IMR-90 (cell line): ENCODE measurements around the gene SURF6. TPM values are rescaled to one million over a fixed set of nuclear protein-coding genes. Genes with fewer than 3 reads are reported as not detected.

Source experiments
- ATAC-seq: fragments of 200-7000 bp; cut with Tn5 transposase; 2 replicates; pipeline ENCODE4 v1.9.1; 2020; ENCODE audit warnings: low read depth, mild to moderate bottlenecking, moderate library complexity
- BruUV-seq: library from RNA; stranded (reverse); fragments of 400-500 nt; replicated peaks from 2 replicates; lab custom pipeline; 2021; lab: Mats Ljungman, UMichigan
- CTCF ChIA-PET: fragments of 300-600 bp; formaldehyde crosslinking; extraction: SDS; loops from one replicate; lab custom pipeline; 2021; ENCODE audit warnings: antibody characterized with exemption; lab: Yijun Ruan, JAX
- POLR2A ChIA-PET: fragments of 300-600 bp; sonication (Branson Sonifier 250); formaldehyde crosslinking; loops from one replicate; lab custom pipeline; 2022; ENCODE audit warnings: antibody characterized with exemption; ENCODE audit not compliant: unreplicated experiment; lab: Charles Lee
- DNase-seq: peaks from one replicate; pipeline ENCODE4 v3.0.0; 2013
- H2AFZ ChIP-seq: replicated peaks from 2 replicates; pipeline ENCODE3; 2013; ENCODE audit warnings: low read length, mild to moderate bottlenecking; ENCODE audit not compliant: poor library complexity
- H2AK5ac ChIP-seq: 2 replicates; pipeline ENCODE4 v1.6.1; 2013; ENCODE audit warnings: low read depth, low read length, inconsistent platforms
- H2AK9ac ChIP-seq: replicated peaks from 2 replicates; pipeline ENCODE3; 2013; ENCODE audit warnings: mild to moderate bottlenecking, low read depth, low read length, moderate library complexity; ENCODE audit not compliant: poor library complexity
- H2BK120ac ChIP-seq: 2 replicates; pipeline ENCODE4 v1.6.1; 2013; ENCODE audit warnings: low read depth, low read length, inconsistent platforms
- H2BK15ac ChIP-seq: 3 replicates; pipeline ENCODE4 v1.6.1; 2013; ENCODE audit warnings: low read depth, low read length, inconsistent platforms
- H2BK20ac ChIP-seq: 2 replicates; pipeline ENCODE4 v1.6.1; 2013; ENCODE audit warnings: low read depth, mild to moderate bottlenecking, inconsistent platforms, low read length, moderate library complexity
- H2BK5ac ChIP-seq: 2 replicates; pipeline ENCODE4 v1.6.1; 2013; ENCODE audit warnings: mild to moderate bottlenecking, low read depth, low read length, inconsistent platforms; ENCODE audit not compliant: poor library complexity, severe bottlenecking
- H3K14ac ChIP-seq: replicated peaks from 2 replicates; pipeline ENCODE4 v1.6.1; 2013; ENCODE audit warnings: low read depth, low read length, inconsistent platforms
- H3K18ac ChIP-seq: 2 replicates; pipeline ENCODE4 v1.6.1; 2013; ENCODE audit warnings: low read depth, low read length, control low read depth
- H3K23ac ChIP-seq: 2 replicates; pipeline ENCODE4 v1.6.1; 2013; ENCODE audit warnings: low read depth, low read length, inconsistent platforms
- H3K27ac ChIP-seq: 2 replicates; pipeline ENCODE4 v1.5.1; 2013; ENCODE audit warnings: mild to moderate bottlenecking, control low read depth, low read length; ENCODE audit not compliant: insufficient read depth
- H3K27me3 ChIP-seq: 2 replicates; pipeline ENCODE4 v1.6.1; 2013; ENCODE audit warnings: low read length; ENCODE audit not compliant: control insufficient read depth, insufficient read depth
- H3K36me3 ChIP-seq: 2 replicates; pipeline ENCODE4 v1.6.1; 2013; ENCODE audit warnings: low read length, mixed read lengths; ENCODE audit not compliant: control insufficient read depth, insufficient read depth
- H3K4ac ChIP-seq: 2 replicates; pipeline ENCODE4 v1.6.1; 2013; ENCODE audit warnings: low read depth, low read length, inconsistent platforms
- H3K4me1 ChIP-seq: 2 replicates; pipeline ENCODE4 v1.6.1; 2013; ENCODE audit warnings: low read length, mixed read lengths; ENCODE audit not compliant: control insufficient read depth, insufficient read depth
- H3K4me2 ChIP-seq: 2 replicates; pipeline ENCODE4 v1.6.1; 2013; ENCODE audit warnings: low read depth, mild to moderate bottlenecking, control low read depth, low read length, moderate library complexity
- H3K4me3 ChIP-seq: 2 replicates; pipeline ENCODE4 v1.5.1; 2013; ENCODE audit warnings: low read depth, mild to moderate bottlenecking, control low read depth, low read length, moderate library complexity; ENCODE audit not compliant: insufficient read depth
- H3K56ac ChIP-seq: 2 replicates; pipeline ENCODE4 v1.6.1; 2013; ENCODE audit warnings: low read length, inconsistent platforms; ENCODE audit not compliant: insufficient read depth; ENCODE audit errors: extremely low read depth
- H3K79me1 ChIP-seq, 2 experiments: 2 replicates each; pipeline ENCODE4 v1.6.1; 2013; ENCODE audit warnings: low read length in 2 of 2, inconsistent platforms in 1 of 2, low read depth in 1 of 2
- H3K9ac ChIP-seq: 2 replicates; pipeline ENCODE4 v1.6.1; 2013; ENCODE audit warnings: low read depth, low read length, control low read depth
- H3K9me1 ChIP-seq: 2 replicates; pipeline ENCODE4 v1.6.1; 2013; ENCODE audit warnings: low read length, inconsistent platforms; ENCODE audit not compliant: insufficient read depth
- H3K9me3 ChIP-seq: 2 replicates; pipeline ENCODE4 v1.6.1; 2013; ENCODE audit warnings: low read length; ENCODE audit not compliant: control insufficient read depth, insufficient read depth
- H4K20me1 ChIP-seq: 2 replicates; pipeline ENCODE4 v1.6.1; 2013; ENCODE audit warnings: low read length, inconsistent platforms; ENCODE audit not compliant: insufficient read depth
- H4K5ac ChIP-seq: 2 replicates; pipeline ENCODE4 v1.6.1; 2013; ENCODE audit warnings: mild to moderate bottlenecking, low read depth, low read length, control low read depth
- H4K8ac ChIP-seq, 2 experiments: 2 replicates each; pipeline ENCODE4 v1.6.1; 2013; ENCODE audit warnings: low read depth in 2 of 2, low read length in 2 of 2, control low read depth in 1 of 2, inconsistent platforms in 1 of 2
- H4K91ac ChIP-seq: 2 replicates; pipeline ENCODE4 v1.6.1; 2013; ENCODE audit warnings: low read depth, low read length, inconsistent platforms; ENCODE audit not compliant: insufficient read depth
- BHLHE40 ChIP-seq: fragments of 150-350 bp; IDR thresholded peaks from 2 replicates; pipeline ENCODE4 v1.6.1; 2016; ENCODE audit warnings: mild to moderate bottlenecking, low read depth, low read length
- CEBPB ChIP-seq: IDR thresholded peaks from 2 replicates; pipeline ENCODE4 v1.6.1; 2012; ENCODE audit warnings: low read depth, low read length, improper control_type of control experiment
- CHD1 ChIP-seq: IDR thresholded peaks from 2 replicates; pipeline ENCODE4 v1.6.1; 2012; ENCODE audit warnings: low read depth, low read length, improper control_type of control experiment
- FOS ChIP-seq: fragments of 150-350 bp; IDR thresholded peaks from 2 replicates; pipeline ENCODE4 v1.6.1; 2016; ENCODE audit warnings: low read depth, low read length
- MXI1 ChIP-seq: IDR thresholded peaks from 2 replicates; pipeline ENCODE4 v1.6.1; 2012; ENCODE audit warnings: low read depth, mild to moderate bottlenecking, low read length, moderate library complexity, borderline replicate concordance
- NFE2L2 ChIP-seq: fragments of 150-350 bp; IDR thresholded peaks from 2 replicates; pipeline ENCODE4 v1.6.1; 2016; ENCODE audit warnings: low read depth, mild to moderate bottlenecking, low read length
- POLR2A ChIP-seq: IDR thresholded peaks from 2 replicates; pipeline ENCODE4 v1.6.1; 2012; ENCODE audit warnings: mild to moderate bottlenecking, low read depth, low read length
- RAD21 ChIP-seq: IDR thresholded peaks from 2 replicates; pipeline ENCODE4 v1.6.1; 2012; ENCODE audit warnings: low read length, improper control_type of control experiment
- RCOR1 ChIP-seq: IDR thresholded peaks from 2 replicates; pipeline ENCODE4 v1.6.1; 2012; ENCODE audit warnings: mild to moderate bottlenecking, low read length, improper control_type of control experiment; ENCODE audit not compliant: insufficient replicate concordance
- RFX5 ChIP-seq: IDR thresholded peaks from 2 replicates; pipeline ENCODE4 v1.8.0; 2012; ENCODE audit warnings: low read depth, mild to moderate bottlenecking, low read length, moderate library complexity
- SMC3 ChIP-seq: fragments of 150-350 bp; IDR thresholded peaks from 2 replicates; pipeline ENCODE4 v1.6.1; 2016; ENCODE audit warnings: low read depth, mild to moderate bottlenecking, antibody characterized with exemption, low read length, moderate library complexity
- WGBS, 2 experiments: methylation state at CpG; one replicate each; pipeline versions ENCODE4 v1.1.5 to v1.1.7; 2013; ENCODE audit warnings: missing lambda C conversion rate in 2 of 2; ENCODE audit not compliant: insufficient read length in 1 of 2; ENCODE audit errors: extremely low coverage in 2 of 2; 5-methylcytosine and 5-hydroxymethylcytosine counted together
- dilution Hi-C: fragments of 300-500 bp; cut with HindIII; formaldehyde crosslinking; loops from one replicate; pipeline ENCODE4 v1.14.3; 2018; ENCODE audit warnings: low sequenced_read_pairs; ENCODE audit not compliant: unreplicated experiment
- in situ Hi-C: fragments of 300-500 bp; cut with MboI; formaldehyde crosslinking; loops from 3 replicates; pipeline ENCODE4 v1.14.3; 2019; ENCODE audit warnings: low sequenced_read_pairs, inconsistent platforms, mixed read lengths
- intact Hi-C: fragments of 100-400 bp; cut with micrococcal nuclease; formaldehyde crosslinking; loops from 2 replicates; pipeline ENCODE4 v1.10.0; 2022
- polyA plus RNA-seq, 3 experiments: library from polyadenylated mRNA; depleted of rRNA; stranded (reverse); fragments of >200 nt; gene quantifications; 2 replicates each; pipeline ENCODE4 v1.2.3, GENCODE V29; 2012; ENCODE audit warnings: low replicate concordance in 1 of 3
- total RNA-seq: library from RNA; depleted of rRNA; stranded (reverse); fragments of >200 nt; gene quantifications from 2 replicates; pipeline ENCODE4 v1.2.3, GENCODE V29; 2012
- TF ChIP-seq, protein P1 (sequence below): fragments of 150-350 bp; IDR thresholded peaks from 2 replicates; pipeline ENCODE4 v1.6.1; 2016; ENCODE audit warnings: low read depth, mild to moderate bottlenecking, low read length, moderate library complexity, borderline replicate concordance
- TF ChIP-seq, protein P2 (sequence below): fragments of 150-350 bp; IDR thresholded peaks from 2 replicates; pipeline ENCODE4 v1.6.1; 2017; ENCODE audit warnings: mild to moderate bottlenecking, antibody characterized with exemption, low read length, low read depth

The SURF6 gene
- total and polyA plus RNA-seq, 2 of the 4 experiments (the other 2 are of a cell fraction): 6.1 to 12.8 TPM

DNA sequence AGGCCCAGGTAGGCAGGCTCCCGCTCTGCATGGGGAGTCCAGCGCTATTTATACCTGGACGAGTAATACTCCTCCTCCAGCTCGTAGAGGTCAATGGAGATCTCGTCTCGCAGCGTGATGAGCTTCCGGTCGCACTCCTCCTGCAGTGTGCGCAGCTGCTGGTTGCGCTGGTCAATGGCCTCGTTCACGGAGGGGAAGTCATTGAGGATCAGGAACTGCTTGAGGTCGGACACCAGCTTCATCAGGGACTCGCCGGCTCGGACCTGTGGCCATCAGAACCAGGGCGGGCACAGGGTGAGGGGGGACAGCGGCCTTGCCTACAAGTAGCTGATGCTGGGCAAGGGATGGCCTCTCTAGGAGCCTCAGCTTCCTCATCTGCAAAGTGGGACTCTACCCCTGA lies 8.1 kb upstream of the SURF6 start:
- H3K4me2 ChIP-seq: no peak overlapping the region
- H2AK5ac ChIP-seq: no peak overlapping the region
- H3K9ac ChIP-seq: no peak overlapping the region
- H3K23ac ChIP-seq: no peak overlapping the region
- WGBS, 2 experiments: 97% methylated on average over 11 of the region's 19 CpGs; no CpG with 5 or more reads in 1 of the 2 experiments
- no peak overlapping the region for H4K8ac ChIP-seq
- TF ChIP-seq FOS (no peak), POLR2A (no peak), RAD21 (no peak), NFE2L2 (no peak), CEBPB (no peak), RCOR1 (no peak), MXI1 (no peak), SMC3 (no peak), BHLHE40 (no peak), CHD1 (no peak), RFX5 (no peak)
- TF ChIP-seq, protein P1, sequence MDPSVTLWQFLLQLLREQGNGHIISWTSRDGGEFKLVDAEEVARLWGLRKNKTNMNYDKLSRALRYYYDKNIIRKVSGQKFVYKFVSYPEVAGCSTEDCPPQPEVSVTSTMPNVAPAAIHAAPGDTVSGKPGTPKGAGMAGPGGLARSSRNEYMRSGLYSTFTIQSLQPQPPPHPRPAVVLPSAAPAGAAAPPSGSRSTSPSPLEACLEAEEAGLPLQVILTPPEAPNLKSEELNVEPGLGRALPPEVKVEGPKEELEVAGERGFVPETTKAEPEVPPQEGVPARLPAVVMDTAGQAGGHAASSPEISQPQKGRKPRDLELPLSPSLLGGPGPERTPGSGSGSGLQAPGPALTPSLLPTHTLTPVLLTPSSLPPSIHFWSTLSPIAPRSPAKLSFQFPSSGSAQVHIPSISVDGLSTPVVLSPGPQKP: no peak
- TF ChIP-seq, protein P2, sequence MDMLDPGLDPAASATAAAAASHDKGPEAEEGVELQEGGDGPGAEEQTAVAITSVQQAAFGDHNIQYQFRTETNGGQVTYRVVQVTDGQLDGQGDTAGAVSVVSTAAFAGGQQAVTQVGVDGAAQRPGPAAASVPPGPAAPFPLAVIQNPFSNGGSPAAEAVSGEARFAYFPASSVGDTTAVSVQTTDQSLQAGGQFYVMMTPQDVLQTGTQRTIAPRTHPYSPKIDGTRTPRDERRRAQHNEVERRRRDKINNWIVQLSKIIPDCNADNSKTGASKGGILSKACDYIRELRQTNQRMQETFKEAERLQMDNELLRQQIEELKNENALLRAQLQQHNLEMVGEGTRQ: no peak
- peaks cover 3% of the 10 kb centered on the region; the same call in 1 of the 2 replicates for H3K9me1 ChIP-seq
- no peak overlapping the region for H4K91ac ChIP-seq
- BruUV-seq: no TSS peak
- peaks cover 64% of the 10 kb centered on the region for H3K36me3 ChIP-seq
- H4K20me1 ChIP-seq: peaks cover 18% of the 10 kb centered on the region
- H3K4me1 ChIP-seq: peaks cover 8% of the 10 kb centered on the region
- H3K9me3 ChIP-seq: no peaks in the 10 kb centered on the region
- H3K27ac ChIP-seq: no peak overlapping the region
- H2BK120ac ChIP-seq: no peak overlapping the region
- H2BK20ac ChIP-seq: no peak overlapping the region
- H3K79me1 ChIP-seq: peaks cover 17 to 52% of the 10 kb centered on the region in 2 experiments; a peak in 3 of 4 replicates
- ATAC-seq (no peak), DNase-seq (no peak)
- H2BK5ac ChIP-seq: no peak overlapping the region
- ChIA-PET CTCF (no interaction called here), POLR2A (no interaction called here)
- in situ Hi-C loops (no loop called here), intact Hi-C loops (no loop called here), dilution Hi-C loops (no loop called here)
- no peak overlapping the region for H2AFZ ChIP-seq
- H2AK9ac ChIP-seq: no peak overlapping the region
- no peak overlapping the region for H2BK15ac ChIP-seq
- no peak overlapping the region for H4K5ac ChIP-seq
- H3K4ac ChIP-seq: no peak overlapping the region
- no peak overlapping the region for H3K18ac ChIP-seq
- H3K14ac ChIP-seq: no peak overlapping the region
- H3K4me3 ChIP-seq: no peak overlapping the region
- no peaks in the 10 kb centered on the region for H3K27me3 ChIP-seq
- no peak overlapping the region for H3K56ac ChIP-seq
